Kidney (tissue), 14 donors: Measurements from ENCODE around the gene LRRC32. TPM values are rescaled to one million over a fixed set of nuclear protein-coding genes. Genes with fewer than 3 reads are reported as not detected.

Experiments used
- DNase-seq, 5 donors: peaks; one replicate each; pipeline ENCODE4 v3.0.0-alpha.2; 2013 to 2020
- FAIRE-seq: peaks from 2 replicates; lab custom pipeline; 2012; peaks lifted over from hg19 to GRCh38; lab: Jason Lieb, UNC
- H3K27ac ChIP-seq, 2 donors: one replicate each; pipeline ENCODE4 v1.7.0; 2013; ENCODE audit warnings: low read depth in 2 of 2, low read length in 2 of 2, inconsistent platforms in 1 of 2
- H3K27me3 ChIP-seq: one replicate; pipeline ENCODE4 v1.7.1; 2013; ENCODE audit warnings: low read length, inconsistent platforms; ENCODE audit not compliant: control insufficient read depth, insufficient read depth
- H3K36me3 ChIP-seq, 3 donors: one replicate each; pipeline versions ENCODE4 v1.7.0 to v1.7.1; 2013; ENCODE audit warnings: low read length in 3 of 3, control low read depth in 1 of 3, inconsistent platforms in 1 of 3; ENCODE audit not compliant: insufficient read depth in 3 of 3, control insufficient read depth in 2 of 3
- H3K4me1 ChIP-seq, 3 donors: one replicate each; pipeline versions ENCODE4 v1.7.0 to v1.7.1; 2013; ENCODE audit warnings: low read length in 3 of 3, inconsistent platforms in 1 of 3, low read depth in 1 of 3; ENCODE audit not compliant: control insufficient read depth in 2 of 3, insufficient read depth in 2 of 3
- H3K4me3 ChIP-seq, 3 donors: one replicate each; pipeline versions ENCODE4 v1.7.0 to v1.8.1; 2013; ENCODE audit warnings: low read length in 3 of 3, control low read depth in 1 of 3, inconsistent platforms in 1 of 3
- H3K9ac ChIP-seq, 3 donors: one replicate each; pipeline versions ENCODE4 v1.7.0 to v1.7.1; 2013; ENCODE audit warnings: low read length in 3 of 3, control low read depth in 1 of 3, inconsistent platforms in 1 of 3
- H3K9me3 ChIP-seq, 3 donors: one replicate each; pipeline versions ENCODE4 v1.7.0 to v1.7.1; 2013; ENCODE audit warnings: low read length in 3 of 3, control low read depth in 1 of 3, inconsistent platforms in 1 of 3; ENCODE audit not compliant: control insufficient read depth in 2 of 3, insufficient read depth in 1 of 3
- CTCF ChIP-seq: IDR thresholded peaks from 3 replicates; pipeline ENCODE4 v1.5.1; 2012; ENCODE audit warnings: mild to moderate bottlenecking, moderate library complexity, borderline replicate concordance; ENCODE audit not compliant: insufficient read depth; ENCODE audit errors: extremely low read depth
- intact Hi-C: fragments of 100-400 bp; cut with DNase I; formaldehyde crosslinking; loops from one replicate; pipeline ENCODE4 v1.11.1; 2022
- polyA plus RNA-seq: library from polyadenylated mRNA; stranded (reverse); fragments of 350-450 nt; fragmentation: Illumina TruSeq; extraction: RNeasy Lipid Tissue Mini Kit (QIAGEN cat#74804); gene quantifications from one replicate; pipeline ENCODE4 v1.2.3, GENCODE V29; 2014; ENCODE audit warnings: low read depth, low replicate concordance; ENCODE audit not compliant: insufficient read depth
- total RNA-seq: library from RNA; stranded (reverse); fragmentation: NEBNext Ultra II Directional; extraction: Animal tissue kit (Norgen Biotek cat#: 25700); gene quantifications from one replicate; pipeline ENCODE4 v1.2.1, GENCODE V29; 2021
- donor health status: control.
- donor health status: control.
- donor health status: control.
- donor health status: control.
- donor health status: control.
- donor health status: DM: yes; HTN: yes; CAD: no.
- donor health status: Normal renal cell carcinoma (clear cell type).

LRRC32 gene
- total and polyA plus RNA-seq, 2 donors from 2014 or later: 105 to 136 TPM

- H3K36me3 ChIP-seq: peaks cover 0 to 7% (median 0%) of the 10 kb centered on the region in 3 donors
- FAIRE-seq (no peak), DNase-seq (peak in 2 of 5 donors; percentile 28 to 47)
- intact Hi-C loops: no loop called here
- peak overlapping the region in 2 of 3 donors; percentile 71 to 81 for H3K4me3 ChIP-seq
- H3K27me3 ChIP-seq: no peaks in the 10 kb centered on the region
- peaks cover 0 to 17% (median 9%) of the 10 kb centered on the region in 3 donors for H3K4me1 ChIP-seq
- H3K27ac ChIP-seq: peak overlapping the region; percentile 81 to 87
- H3K9ac ChIP-seq: peak overlapping the region in 2 of 3 donors; percentile 56 to 83
- H3K9me3 ChIP-seq: no peaks in the 10 kb centered on the region
- no peak for TF ChIP-seq CTCF
Measured at GRCh38 chr11:76667271-76667818, 3.2 kb downstream of the LRRC32 start.

GRCh38 chr11:76666830-76667229 is 3.7 kb downstream of the LRRC32 start:
- Histone ChIP-seq H3K27ac (peak overlapping the region; percentile 39 to 81), H3K4me3 (peak overlapping the region in 2 of 3 donors; percentile 71 to 81), H3K36me3 (peaks cover 0 to 7% (median 0%) of the 10 kb centered on the region in 3 donors), H3K27me3 (no peaks in the 10 kb centered on the region), H3K9me3 (no peaks in the 10 kb centered on the region), H3K9ac (peak overlapping the region in 1 of 3 donors; percentile 83), H3K4me1 (peaks cover 0 to 12% (median 9%) of the 10 kb centered on the region in 3 donors)
- FAIRE-seq (no peak), DNase-seq (peak in 1 of 5 donors; percentile 15)
- intact Hi-C loops: no loop called here
- no peak for TF ChIP-seq CTCF

- FAIRE-seq: no peak
- Histone ChIP-seq H3K4me1 (peaks cover 0 to 11% (median 9%) of the 10 kb centered on the region in 3 donors), H3K27ac (peak overlapping the region; percentile 39 to 81), H3K27me3 (no peaks in the 10 kb centered on the region), H3K9me3 (no peaks in the 10 kb centered on the region), H3K9ac (peak overlapping the region in 1 of 3 donors; percentile 83), H3K4me3 (peak overlapping the region in 2 of 3 donors; percentile 71 to 81), H3K36me3 (peaks cover 0 to 7% (median 0%) of the 10 kb centered on the region in 3 donors)
- DNase-seq: peak in 3 of 5 donors; percentile 32 to 90 (median 44)
- no peak for TF ChIP-seq CTCF
- intact Hi-C loops: no loop called here
Measured at GRCh38 chr11:76666408-76666807, 4.1 kb downstream of the LRRC32 start.
